HepG2 (cell line): ENCODE data around the gene PRR20A. TPM values are rescaled to one million over a fixed set of nuclear protein-coding genes. Genes with fewer than 3 reads are reported as not detected.

ENCODE experiments used
- ATAC-seq: fragments of 200-7000 bp; cut with Tn5 transposase; 3 replicates; pipeline ENCODE4 v1.9.1; 2020; ENCODE audit warnings: mild to moderate bottlenecking, moderate library complexity
- BruUV-seq: library from RNA; stranded (reverse); fragments of 400-500 nt; replicated peaks from 2 replicates; lab custom pipeline; 2021; lab: Mats Ljungman, UMichigan
- CTCF ChIA-PET: fragments of 300-600 bp; formaldehyde crosslinking; extraction: SDS; loops from one replicate; lab custom pipeline; 2021; ENCODE audit warnings: low total read pairs, inconsistent platforms, low intra/inter-chr PET ratio; lab: Yijun Ruan, JAX
- POLR2A ChIA-PET: fragments of 350-600 bp; sonication (Branson Sonifier 250); formaldehyde crosslinking; loops from one replicate; lab custom pipeline; 2020; ENCODE audit warnings: antibody characterized with exemption, inconsistent platforms; lab: Yijun Ruan, JAX
- DNase-seq: peaks from one replicate; pipeline ENCODE4 v3.0.0-alpha.2; 2015; ENCODE audit warnings: low spot score
- FAIRE-seq: peaks from 3 replicates; lab custom pipeline; 2011; peaks lifted over from hg19 to GRCh38; lab: Jason Lieb, UNC
- H2AFZ ChIP-seq: one replicate; pipeline ENCODE4 v1.6.1; 2011; ENCODE audit warnings: low read length, inconsistent platforms
- H3K27ac ChIP-seq: fragments of 300-600 bp; 3 replicates; pipeline ENCODE4 v1.8.0; 2011; ENCODE audit warnings: mixed run types, mild to moderate bottlenecking, mixed read lengths, low read length, inconsistent platforms; ENCODE audit not compliant: insufficient read depth; ENCODE audit errors: extremely low read length
- H3K27me3 ChIP-seq, 2 experiments: fragments of 200-600 bp in 1 of 2; 2 replicates in 1 of 2; 3 replicates in 1 of 2; pipeline versions ENCODE4 v1.6.0 to v1.8.0; 2011; ENCODE audit warnings: low read length in 2 of 2, mild to moderate bottlenecking in 2 of 2, moderate library complexity in 2 of 2, inconsistent platforms in 1 of 2; ENCODE audit not compliant: insufficient read depth in 2 of 2, control insufficient read depth in 1 of 2
- H3K36me3 ChIP-seq, 2 experiments: fragments of 200-600 bp in 1 of 2; replicated peaks in 1 of 2; 2 replicates in 1 of 2; 3 replicates in 1 of 2; pipeline versions ENCODE4 v1.5.1 to v1.8.0; 2011; ENCODE audit warnings: low read length in 2 of 2, inconsistent platforms in 1 of 2; ENCODE audit not compliant: insufficient read depth in 2 of 2, control insufficient read depth in 1 of 2
- H3K4me1 ChIP-seq: 2 replicates; pipeline ENCODE4 v1.5.1; 2012; ENCODE audit warnings: low read length, inconsistent platforms; ENCODE audit not compliant: insufficient read depth
- H3K4me2 ChIP-seq: 2 replicates; pipeline ENCODE4 v1.6.0; 2011; ENCODE audit warnings: low read depth, low read length, inconsistent platforms
- H3K4me3 ChIP-seq, 3 experiments: fragments of 200-600 bp in 1 of 3; sonication (generic), shearing (Covaris generic) in 1 of 3; replicated peaks in 1 of 3; 2 replicates each; pipeline ENCODE4 v1.5.1; 2011 to 2016; ENCODE audit warnings: low read length in 3 of 3, inconsistent platforms in 2 of 3, low read depth in 2 of 3, mild to moderate bottlenecking in 2 of 3, control low read depth in 1 of 3, mixed read lengths in 1 of 3; ENCODE audit not compliant: insufficient read depth in 1 of 3
- H3K79me2 ChIP-seq: one replicate; pipeline ENCODE4 v1.6.1; 2011; ENCODE audit warnings: low read length, inconsistent platforms; ENCODE audit not compliant: insufficient read depth
- H3K9ac ChIP-seq: 2 replicates; pipeline ENCODE4 v1.6.0; 2011; ENCODE audit warnings: mild to moderate bottlenecking, low read depth, low read length, inconsistent platforms; ENCODE audit not compliant: insufficient read depth
- H3K9me3 ChIP-seq: 2 replicates; pipeline ENCODE4 v1.5.1; 2012; ENCODE audit warnings: mild to moderate bottlenecking, low read length
- H4K20me1 ChIP-seq: 2 replicates; pipeline ENCODE4 v1.6.0; 2011; ENCODE audit warnings: inconsistent platforms, mild to moderate bottlenecking, low read length, moderate library complexity; ENCODE audit not compliant: insufficient read depth
- CHCHD3 ChIP-seq: sonication (generic); formaldehyde crosslinking; IDR thresholded peaks from 2 replicates; pipeline ENCODE4 v1.8.0; 2022; ENCODE audit warnings: mild to moderate bottlenecking, missing genetic modification reagents, moderate library complexity
- DRAP1 ChIP-seq: IDR thresholded peaks from 2 replicates; pipeline ENCODE4 v1.6.1; 2016; ENCODE audit warnings: missing genetic modification reagents, missing compliant biosample characterization
- FOXP1 ChIP-seq, 2 experiments: fragments of 450-650 bp in 1 of 2; IDR thresholded peaks; 2 replicates each; pipeline ENCODE4 v1.6.1; 2017 to 2018; ENCODE audit warnings: antibody characterized with exemption in 1 of 2
- HNRNPH1 ChIP-seq: fragments of 200-400 bp; formaldehyde crosslinking; optimal IDR thresholded peaks from 2 replicates; pipeline ENCODE3; 2017; ENCODE audit warnings: mild to moderate bottlenecking, low read depth, low read length
- KLF12 ChIP-seq: sonication (generic); formaldehyde crosslinking; IDR thresholded peaks from 2 replicates; pipeline ENCODE4 v1.4.0; 2020; ENCODE audit warnings: missing genetic modification reagents, borderline replicate concordance
- NR2F2 ChIP-seq: IDR thresholded peaks from 2 replicates; pipeline ENCODE4 v1.6.1; 2012; ENCODE audit warnings: low read depth, inconsistent platforms, borderline replicate concordance
- PAXIP1 ChIP-seq: sonication (generic); formaldehyde crosslinking; conservative IDR thresholded peaks from 2 replicates; pipeline ENCODE4 v1.4.0; 2020; ENCODE audit warnings: mild to moderate bottlenecking, missing genetic modification reagents, moderate library complexity
- POLR2A ChIP-seq, 2 experiments: IDR thresholded peaks; 2 replicates each; pipeline ENCODE4 v1.6.1; 2011; ENCODE audit warnings: low read depth in 2 of 2, low read length in 2 of 2, mild to moderate bottlenecking in 1 of 2, moderate library complexity in 1 of 2; ENCODE audit not compliant: insufficient read depth in 1 of 2
- PRMT3 ChIP-seq: sonication (generic); formaldehyde crosslinking; IDR thresholded peaks from 2 replicates; pipeline ENCODE4 v1.8.1; 2022; ENCODE audit warnings: low read depth, mild to moderate bottlenecking, moderate library complexity, missing genetic modification reagents, borderline replicate concordance
- TAF15 ChIP-seq: fragments of 200-400 bp; formaldehyde crosslinking; IDR thresholded peaks from one replicate; pipeline ENCODE4 v1.6.1; 2018; ENCODE audit warnings: mild to moderate bottlenecking, low read depth, low read length; ENCODE audit not compliant: poor library complexity, severe bottlenecking
- ZFX ChIP-seq: sonication (generic); formaldehyde crosslinking; IDR thresholded peaks from 2 replicates; pipeline ENCODE4 v1.4.0; 2020; ENCODE audit warnings: mild to moderate bottlenecking, low read depth, missing genetic modification reagents, moderate library complexity
- ZNF17 ChIP-seq: sonication (generic); formaldehyde crosslinking; IDR thresholded peaks from 2 replicates; pipeline ENCODE4 v1.5.0; 2020; ENCODE audit warnings: mild to moderate bottlenecking, missing genetic modification reagents
- ZNF256 ChIP-seq: sonication (generic); formaldehyde crosslinking; conservative IDR thresholded peaks from 2 replicates; pipeline ENCODE4 v1.4.0; 2020; ENCODE audit warnings: missing genetic modification reagents
- ZNF589 ChIP-seq: sonication (generic); formaldehyde crosslinking; conservative IDR thresholded peaks from 2 replicates; pipeline ENCODE4 v1.8.0; 2022; ENCODE audit warnings: mild to moderate bottlenecking, moderate library complexity, missing genetic modification reagents
- ZNF616 ChIP-seq: sonication (generic); formaldehyde crosslinking; IDR thresholded peaks from 2 replicates; pipeline ENCODE4 v1.5.0; 2020; ENCODE audit warnings: low read depth, mild to moderate bottlenecking, missing genetic modification reagents
- ZZZ3 ChIP-seq: sonication (generic); formaldehyde crosslinking; IDR thresholded peaks from 2 replicates; pipeline ENCODE4 v1.4.0; 2020; ENCODE audit warnings: missing genetic modification reagents, mild to moderate bottlenecking, borderline replicate concordance
- WGBS: methylation state at CpG from one replicate; pipeline ENCODE4 v1.1.6; 2017; ENCODE audit warnings: low lambda C conversion rate; 5-methylcytosine and 5-hydroxymethylcytosine counted together
- in situ Hi-C: cut with HindIII; loops from 2 replicates; pipeline ENCODE4 v1.10.0; 2017; ENCODE audit warnings: low pct_unique_long_range_greater_than_20kb; ENCODE audit not compliant: extremely low pct_ligation_motif_present
- intact Hi-C: fragments of 100-400 bp; cut with micrococcal nuclease; formaldehyde crosslinking; loops from one replicate; pipeline ENCODE4 v1.10.0; 2022; ENCODE audit not compliant: unreplicated experiment
- polyA plus RNA-seq, 8 experiments: library from polyadenylated mRNA; depleted of rRNA in 3 of 8; stranded (reverse) in 7 of 8; unstranded in 1 of 8; fragments of >200 nt; fragmentation: Illumina TruSeq in 4 of 8; extraction: Trizol in 4 of 8; gene quantifications; 2 replicates each; pipeline versions ENCODE4 v1.2.1 to v1.2.3, GENCODE V29; 2011 to 2016; ENCODE audit warnings: low read depth in 4 of 8, missing spikeins in 1 of 8, mixed read lengths in 1 of 8; ENCODE audit not compliant: insufficient read depth in 1 of 8
- total RNA-seq, 5 experiments: library from RNA; depleted of rRNA; stranded (reverse); fragments of >200 nt; fragmentation: Illumina TruSeq; extraction: Trizol; gene quantifications; 2 replicates each; pipeline ENCODE4 v1.2.3, GENCODE V29; 2016; ENCODE audit warnings: low read depth in 1 of 5
- TF ChIP-seq, protein P1 (sequence below): fragments of 450-650 bp; IDR thresholded peaks from 2 replicates; pipeline ENCODE4 v1.6.1; 2017
- TF ChIP-seq, protein P2 (sequence below): sonication (generic); formaldehyde crosslinking; IDR thresholded peaks from 2 replicates; pipeline ENCODE4 v1.5.0; 2020; ENCODE audit warnings: mild to moderate bottlenecking, missing genetic modification reagents, moderate library complexity

The PRR20A gene
- total and polyA plus RNA-seq, 2 of the 13 experiments (the other 11 are each of a cell fraction or from before 2014, with no cell fraction given) = not detected

- TF ChIP-seq PAXIP1 (CRISPR knock-in tag) (0 out of 2 replicates have a peak, but pooled peaks have one; percentile 22), ZNF616 (no peak)
These were observed 3.1 kb upstream of the PRR20A start (continued) for GRCh38 chr13:57137585-57137984.

DNA sequence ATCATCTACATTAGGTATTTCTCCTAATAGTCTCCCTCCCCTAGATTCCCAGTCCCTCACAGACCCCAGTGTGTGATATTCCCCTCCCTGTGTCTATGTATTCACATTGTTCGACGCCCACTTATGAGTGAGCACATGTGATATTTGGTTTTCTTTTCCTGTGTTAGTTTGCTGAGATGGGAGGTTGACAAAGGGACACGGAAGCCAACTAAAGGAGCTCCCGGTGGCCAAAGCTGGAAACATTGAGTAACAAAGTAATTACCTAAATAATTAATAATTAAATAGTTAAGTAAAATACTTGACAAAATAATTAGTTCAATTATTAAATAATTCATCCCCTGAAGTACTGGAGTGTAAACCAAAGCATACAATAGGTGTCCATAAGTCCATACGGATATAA, 1.7 kb upstream of the PRR20A start:
- H3K36me3 ChIP-seq = no peaks in the 10 kb centered on the region
- H3K4me1 ChIP-seq = no peaks in the 10 kb centered on the region
- in situ Hi-C loops = no loop called here
- CTCF ChIA-PET = no interaction called here
- no TSS peak for BruUV-seq
- ATAC-seq (no peak), FAIRE-seq (no peak), DNase-seq (no peak)
- H3K79me2 ChIP-seq = no peaks in the 10 kb centered on the region
- POLR2A ChIA-PET = no interaction called here
- H3K27me3 ChIP-seq = no peaks in the 10 kb centered on the region
- H2AFZ ChIP-seq = no peak overlapping the region
- 65% methylated on average over 5 of the region's 5 CpGs for WGBS
- H3K9ac ChIP-seq = no peak overlapping the region
- no peak overlapping the region for H3K27ac ChIP-seq
- no peak overlapping the region for H3K4me3 ChIP-seq
- H3K4me2 ChIP-seq = no peak overlapping the region
- H3K9me3 ChIP-seq = peaks cover 34% of the 10 kb centered on the region
- intact Hi-C loops = no loop called here
- H4K20me1 ChIP-seq = no peaks in the 10 kb centered on the region
- TF ChIP-seq HNRNPH1 (no peak), ZNF256 (CRISPR knock-in tag) (no peak), PRMT3 (no peak), POLR2A (IDR thresholded peaks at IDR 0.05; ENCODE audit: insufficient read depth in 1 of 2, low read depth in 2 of 2, low read length in 2 of 2) (no peak), NR2F2 (no peak), DRAP1 (CRISPR knock-in tag) (no peak), ZZZ3 (no peak), TAF15 (no peak), ZFX (no peak), ZNF17 (CRISPR knock-in tag) (no peak), KLF12 (no peak), ZNF589 (CRISPR knock-in tag) (no peak), CHCHD3 (CRISPR knock-in tag) (no peak), FOXP1 (IDR thresholded peaks at IDR 0.05) (no peak), FOXP1 (CRISPR knock-in tag; IDR thresholded peaks at IDR 0.05) (no peak)
- TF ChIP-seq, protein P1, sequence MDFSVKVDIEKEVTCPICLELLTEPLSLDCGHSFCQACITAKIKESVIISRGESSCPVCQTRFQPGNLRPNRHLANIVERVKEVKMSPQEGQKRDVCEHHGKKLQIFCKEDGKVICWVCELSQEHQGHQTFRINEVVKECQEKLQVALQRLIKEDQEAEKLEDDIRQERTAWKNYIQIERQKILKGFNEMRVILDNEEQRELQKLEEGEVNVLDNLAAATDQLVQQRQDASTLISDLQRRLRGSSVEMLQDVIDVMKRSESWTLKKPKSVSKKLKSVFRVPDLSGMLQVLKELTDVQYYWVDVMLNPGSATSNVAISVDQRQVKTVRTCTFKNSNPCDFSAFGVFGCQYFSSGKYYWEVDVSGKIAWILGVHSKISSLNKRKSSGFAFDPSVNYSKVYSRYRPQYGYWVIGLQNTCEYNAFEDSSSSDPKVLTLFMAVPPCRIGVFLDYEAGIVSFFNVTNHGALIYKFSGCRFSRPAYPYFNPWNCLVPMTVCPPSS = no peak
- TF ChIP-seq, protein P2, sequence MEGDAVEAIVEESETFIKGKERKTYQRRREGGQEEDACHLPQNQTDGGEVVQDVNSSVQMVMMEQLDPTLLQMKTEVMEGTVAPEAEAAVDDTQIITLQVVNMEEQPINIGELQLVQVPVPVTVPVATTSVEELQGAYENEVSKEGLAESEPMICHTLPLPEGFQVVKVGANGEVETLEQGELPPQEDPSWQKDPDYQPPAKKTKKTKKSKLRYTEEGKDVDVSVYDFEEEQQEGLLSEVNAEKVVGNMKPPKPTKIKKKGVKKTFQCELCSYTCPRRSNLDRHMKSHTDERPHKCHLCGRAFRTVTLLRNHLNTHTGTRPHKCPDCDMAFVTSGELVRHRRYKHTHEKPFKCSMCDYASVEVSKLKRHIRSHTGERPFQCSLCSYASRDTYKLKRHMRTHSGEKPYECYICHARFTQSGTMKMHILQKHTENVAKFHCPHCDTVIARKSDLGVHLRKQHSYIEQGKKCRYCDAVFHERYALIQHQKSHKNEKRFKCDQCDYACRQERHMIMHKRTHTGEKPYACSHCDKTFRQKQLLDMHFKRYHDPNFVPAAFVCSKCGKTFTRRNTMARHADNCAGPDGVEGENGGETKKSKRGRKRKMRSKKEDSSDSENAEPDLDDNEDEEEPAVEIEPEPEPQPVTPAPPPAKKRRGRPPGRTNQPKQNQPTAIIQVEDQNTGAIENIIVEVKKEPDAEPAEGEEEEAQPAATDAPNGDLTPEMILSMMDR (CRISPR knock-in tag) = no peak
